Body of pancreas (tissue), 4 donors: ENCODE measurements around the gene UBE2B. TPM values are rescaled to one million over a fixed set of nuclear protein-coding genes. Genes with fewer than 3 reads are reported as not detected.

Experiments used
- ATAC-seq: fragments of 150-250 bp; one replicate; pipeline ENCODE4 v1.9.1; 2016
- DNase-seq, 4 donors: peaks; one replicate each; pipeline ENCODE4 v3.0.0-alpha.2; 2019
- H3K27ac ChIP-seq, 4 donors: fragments of 200-600 bp; sonication (generic); 1 replicate in 3 of 4; 2 replicates in 1 of 4; pipeline versions ENCODE4 v1.5.1 to v1.6.1; 2016 to 2019; ENCODE audit warnings: mild to moderate bottlenecking in 1 of 4, mixed read lengths in 1 of 4, moderate library complexity in 1 of 4
- H3K27me3 ChIP-seq, 2 donors: fragments of 200-600 bp; sonication (generic); one replicate each; pipeline ENCODE4 v1.6.0; 2016; ENCODE audit warnings: mild to moderate bottlenecking in 1 of 2
- H3K36me3 ChIP-seq, 2 donors: fragments of 200-600 bp; sonication (generic); replicated peaks in 1 of 2; 2 replicates each; pipeline ENCODE4 v1.5.1; 2016; ENCODE audit warnings: low read depth in 2 of 2; ENCODE audit not compliant: insufficient read depth in 1 of 2
- H3K4me1 ChIP-seq: fragments of 200-600 bp; sonication (generic); one replicate; pipeline ENCODE4 v1.6.0; 2016
- H3K4me3 ChIP-seq, 2 donors: fragments of 200-600 bp; sonication (generic); 1 replicate in 1 of 2; 2 replicates in 1 of 2; pipeline ENCODE4 v1.5.1; 2016 to 2019
- H3K9me3 ChIP-seq, 3 donors: fragments of 200-600 bp; sonication (generic); 1 replicate in 2 of 3; 2 replicates in 1 of 3; pipeline ENCODE4 v1.5.1; 2016
- CTCF ChIP-seq, 7 experiments: fragments of 450-650 bp in 4 of 7; fragments of 200-600 bp in 3 of 7; sonication (generic) in 3 of 7; IDR thresholded peaks; one replicate each; pipeline ENCODE4 v1.5.1; 2016 to 2019; ENCODE audit warnings: antibody characterized with exemption in 7 of 7
- POLR2A ChIP-seq, 3 donors: fragments of 450-650 bp; IDR thresholded peaks; one replicate each; pipeline ENCODE4 v1.6.1; 2016; ENCODE audit warnings: antibody characterized with exemption in 3 of 3, mild to moderate bottlenecking in 2 of 3
- WGBS, 2 donors: methylation state at CpG; one replicate each; pipeline ENCODE4 v1.1.5; 2017; 5-methylcytosine and 5-hydroxymethylcytosine counted together
- intact Hi-C: fragments of 100-400 bp; cut with DNase I; formaldehyde crosslinking; loops from one replicate; pipeline ENCODE4 v1.15.1; 2023
- total RNA-seq, 2 donors: library from RNA; depleted of rRNA; stranded (reverse); fragments of >200 nt; gene quantifications; one replicate each; pipeline ENCODE4 v1.1.0, GENCODE V29; 2016

Gene UBE2B
- total RNA-seq, 2 donors from 2014 or later = 31.6 to 36.1 TPM

GRCh38 chr5:134432677-134433359, 61.4 kb downstream of the UBE2B start:
- no peak for DNase-seq
- Histone ChIP-seq H3K9me3 (no peaks in the 10 kb centered on the region), H3K36me3 (no peaks in the 10 kb centered on the region), H3K27me3 (no peaks in the 10 kb centered on the region), H3K4me3 (no peak overlapping the region), H3K27ac (no peak overlapping the region), H3K4me1 (peaks cover 18% of the 10 kb centered on the region)
- WGBS, 2 donors = 74 to 81% methylated on average over 14 of the region's 14 CpGs
- no peak for TF ChIP-seq POLR2A (IDR thresholded peaks at IDR 0.05)
- no peak for TF ChIP-seq CTCF (IDR thresholded peaks at IDR 0.05)
- intact Hi-C loops = no loop called here
- no peak for ATAC-seq

GRCh38 chr5:134435560-134435959, 64.2 kb downstream of the UBE2B start:
- H3K27ac ChIP-seq = no peak overlapping the region
- WGBS, 2 donors = 86 to 92% methylated on average over 2 of the region's 2 CpGs
- peaks cover 35% of the 10 kb centered on the region for H3K4me1 ChIP-seq
- DNase-seq (no peak), ATAC-seq (no peak)
- no peak for TF ChIP-seq CTCF (IDR thresholded peaks at IDR 0.05)
- TF ChIP-seq POLR2A (IDR thresholded peaks at IDR 0.05) = no peak
- intact Hi-C loops = no loop called here
- no peaks in the 10 kb centered on the region for H3K9me3 ChIP-seq
- no peaks in the 10 kb centered on the region for H3K36me3 ChIP-seq
- no peaks in the 10 kb centered on the region for H3K27me3 ChIP-seq
- no peak overlapping the region for H3K4me3 ChIP-seq

DNA sequence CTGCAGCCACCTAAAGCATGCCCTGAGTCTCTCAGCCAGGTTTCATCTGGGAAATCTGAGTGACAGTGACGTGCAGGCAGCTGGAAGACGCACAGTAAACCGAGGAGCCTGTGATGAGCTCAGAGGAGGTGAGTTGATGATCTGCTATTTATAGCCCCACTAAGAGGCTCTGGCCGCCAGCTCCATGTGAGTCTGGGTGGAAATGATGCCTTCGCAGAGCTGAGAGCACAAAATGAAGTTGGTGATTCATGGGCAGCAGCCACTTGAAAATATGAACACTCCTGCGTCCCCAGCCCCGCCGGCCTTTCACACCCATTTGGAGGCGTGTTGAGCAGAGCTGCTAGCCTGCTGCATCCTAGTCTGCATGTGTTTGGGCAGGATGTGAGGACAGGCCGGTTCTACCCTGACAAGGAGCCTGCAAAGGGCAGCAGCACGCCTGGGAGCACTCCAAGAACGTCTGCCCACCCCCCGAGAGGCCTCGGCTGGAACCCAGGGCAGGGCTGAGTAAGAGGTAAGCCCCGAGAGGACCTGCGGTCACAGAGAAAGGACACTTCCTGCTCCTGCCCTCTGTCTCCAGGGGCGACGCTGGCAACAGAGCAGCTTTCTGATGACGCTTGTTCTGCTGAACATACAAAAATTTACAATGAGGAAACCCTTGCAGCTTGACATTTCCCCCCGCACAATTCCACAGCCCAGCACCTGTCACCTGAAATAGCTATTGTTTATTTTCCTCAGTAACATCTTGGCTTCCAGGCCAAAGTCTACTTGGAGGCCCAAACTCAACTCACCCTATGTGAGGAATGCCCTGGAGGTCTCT, 65.4 kb downstream of the UBE2B start:
- Histone ChIP-seq H3K4me3 (no peak overlapping the region), H3K9me3 (no peaks in the 10 kb centered on the region), H3K36me3 (no peaks in the 10 kb centered on the region), H3K27ac (peak overlapping the region; percentile 72 to 89 (median 86)), H3K27me3 (no peaks in the 10 kb centered on the region), H3K4me1 (peaks cover 35% of the 10 kb centered on the region)
- DNase-seq (peak; percentile 81 to 93 (median 86)), ATAC-seq (peak; percentile 95)
- 18 to 19% methylated on average over 8 to 20 of the region's 20 CpGs for WGBS, 2 donors
- intact Hi-C loops = no loop called here
- TF ChIP-seq CTCF (IDR thresholded peaks at IDR 0.05) (no peak), POLR2A (IDR thresholded peaks at IDR 0.05) (no peak)

DNA sequence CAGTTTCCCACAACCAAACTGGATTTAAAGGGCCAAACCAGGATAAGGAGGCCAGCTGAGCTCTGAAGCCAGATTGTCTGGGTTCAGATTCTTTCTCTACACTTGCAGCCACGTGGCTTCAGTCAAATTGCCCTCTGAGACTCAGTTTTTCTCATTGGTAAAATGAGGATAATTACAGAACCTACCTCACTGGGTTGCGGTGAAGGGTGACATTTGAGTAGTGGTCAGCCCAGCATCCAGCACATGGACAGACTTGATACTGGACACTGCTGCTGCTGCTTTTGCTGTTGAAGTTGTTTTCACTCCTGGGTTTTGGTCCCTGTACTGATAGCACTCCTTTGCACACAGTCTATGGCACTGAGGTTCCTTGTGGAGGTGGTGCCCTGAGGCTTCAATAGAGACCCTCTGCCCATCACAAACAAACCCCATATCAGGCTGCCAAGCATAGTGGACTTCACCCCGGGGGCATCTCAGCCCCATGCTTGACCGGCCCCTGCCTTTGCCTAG, 66.0 kb downstream of the UBE2B start:
- no peak for TF ChIP-seq CTCF (IDR thresholded peaks at IDR 0.05)
- peak in 2 of 3 donors; percentile 76 to 80 for TF ChIP-seq POLR2A (IDR thresholded peaks at IDR 0.05)
- Histone ChIP-seq H3K27me3 (no peaks in the 10 kb centered on the region), H3K27ac (peak overlapping the region; percentile 72 to 89 (median 86)), H3K4me1 (peaks cover 35% of the 10 kb centered on the region), H3K9me3 (no peaks in the 10 kb centered on the region), H3K36me3 (no peaks in the 10 kb centered on the region), H3K4me3 (no peak overlapping the region)
- 83 to 84% methylated on average over 4 of the region's 4 CpGs for WGBS, 2 donors
- intact Hi-C loops = no loop called here
- ATAC-seq (peak; percentile 5), DNase-seq (peak in 1 of 4 donors; percentile 19)
